Measurements from ENCODE around the gene UBALD1.

DNA sequence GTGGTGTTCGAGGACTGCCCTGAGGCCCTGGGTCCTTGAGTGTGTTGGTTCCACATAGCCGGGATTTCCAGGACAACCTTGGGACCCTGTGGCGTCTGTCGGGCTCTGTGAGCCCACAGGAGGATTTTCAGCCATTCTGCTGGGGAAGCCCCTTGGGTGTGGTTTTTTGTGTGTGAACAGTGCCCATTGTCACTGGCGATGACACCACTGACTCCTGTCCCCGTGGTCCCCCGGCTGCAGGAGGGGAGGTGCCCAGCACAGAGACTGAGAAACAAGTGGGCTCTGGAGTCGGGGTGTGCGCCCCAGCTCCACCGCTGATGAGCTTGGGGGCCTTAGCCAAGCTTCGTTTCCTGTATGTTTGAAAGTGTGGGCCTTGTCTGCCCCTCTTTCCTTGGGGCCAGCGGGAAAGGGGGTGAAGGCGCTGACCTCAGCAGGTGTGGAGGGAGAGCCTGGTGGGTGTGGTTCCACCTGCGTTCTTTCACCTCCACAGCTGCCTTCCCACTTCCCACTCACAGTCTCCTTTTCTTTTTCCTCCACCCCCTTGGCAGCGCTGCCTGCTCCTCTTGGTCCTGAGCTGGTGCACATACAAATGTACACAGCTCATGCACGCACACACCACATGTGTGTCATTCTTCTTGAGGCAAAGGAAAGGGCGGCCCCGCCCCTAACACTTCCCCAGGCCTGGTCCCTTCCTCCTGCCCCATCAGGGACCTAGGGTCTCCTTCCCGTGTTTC is 26.1 kb upstream of the UBALD1 start:
- TF ChIP-seq SREBF2 (IDR thresholded peaks at IDR 0.05) (no peak), CTCF (IDR thresholded peaks at IDR 0.05) (no peak), EP300 (IDR thresholded peaks at IDR 0.05) (no peak)
